Thoracic aorta (tissue), 2 donors: ENCODE data around the gene LRRC36. TPM values are rescaled to one million over a fixed set of nuclear protein-coding genes. Genes with fewer than 3 reads are reported as not detected.
"Not testable (repeated sequence)": the region's sequence is repeated elsewhere in the genome, so short reads cannot be mapped to it uniquely, and the experiment has no call there.

Experiments
- ATAC-seq: fragments of 150-250 bp; one replicate; pipeline ENCODE4 v1.8.0; 2017; ENCODE audit warnings: low read depth; ENCODE audit not compliant: insufficient number of reproducible peaks, low FRiP score
- DNase-seq: peaks from one replicate; pipeline ENCODE4 v3.0.0-alpha.2; 2020; ENCODE audit warnings: low spot score
- H3K27ac ChIP-seq, 2 donors: fragments of 200-600 bp; sonication (generic); 1 replicate in 1 of 2; 2 replicates in 1 of 2; pipeline ENCODE4 v1.5.1; 2016; ENCODE audit warnings: mild to moderate bottlenecking in 2 of 2, moderate library complexity in 2 of 2
- H3K27me3 ChIP-seq: fragments of 200-600 bp; sonication (generic); replicated peaks from 2 replicates; pipeline ENCODE4 v1.6.0; 2016; ENCODE audit warnings: mild to moderate bottlenecking; ENCODE audit not compliant: insufficient read depth
- H3K36me3 ChIP-seq: fragments of 200-600 bp; sonication (generic); one replicate; pipeline ENCODE4 v1.5.1; 2016
- H3K4me1 ChIP-seq, 2 donors: fragments of 200-600 bp; sonication (generic); 1 replicate in 1 of 2; 2 replicates in 1 of 2; pipeline versions ENCODE4 v1.5.1 to v1.6.0; 2016; ENCODE audit warnings: low read depth in 2 of 2, mild to moderate bottlenecking in 1 of 2; ENCODE audit not compliant: control insufficient read depth in 1 of 2
- H3K4me3 ChIP-seq: fragments of 200-600 bp; sonication (generic); 2 replicates; pipeline ENCODE4 v1.5.1; 2016; ENCODE audit warnings: mild to moderate bottlenecking
- H3K9me3 ChIP-seq: fragments of 200-600 bp; sonication (generic); 2 replicates; pipeline ENCODE4 v1.5.1; 2016
- total RNA-seq, 2 donors: library from RNA; depleted of rRNA; stranded (reverse); fragments of >200 nt; gene quantifications; one replicate each; pipeline versions ENCODE4 v1.1.0 to v1.2.3, GENCODE V29; 2016
- TF ChIP-seq, protein P1 (sequence below): fragments of 200-600 bp; sonication (generic); IDR thresholded peaks from one replicate; pipeline ENCODE4 v1.5.1; 2019; ENCODE audit warnings: antibody characterized with exemption

The LRRC36 gene
- total RNA-seq, 2 donors from 2014 or later = not detected

DNA sequence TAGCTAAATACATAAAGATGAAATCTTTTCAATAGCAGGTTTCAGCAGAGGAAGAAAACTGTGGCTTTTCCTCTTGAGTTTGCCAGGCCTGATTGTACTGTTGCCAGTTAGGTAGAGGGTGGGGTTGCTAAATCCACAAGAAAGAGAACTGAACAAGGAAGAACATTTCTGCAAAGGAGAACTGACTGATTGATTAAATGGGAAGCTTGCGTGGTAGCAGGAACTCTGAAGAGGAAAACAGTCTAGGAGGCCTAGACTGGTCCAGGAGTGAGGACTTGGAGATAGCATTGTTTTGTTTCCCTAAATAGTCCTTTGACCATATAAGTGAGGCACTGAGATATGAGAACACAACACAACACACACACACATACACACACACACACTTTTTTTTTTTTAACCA lies 18.8 kb downstream of the LRRC36 start:
- Histone ChIP-seq H3K4me3 (no peak overlapping the region), H3K27ac (no peak overlapping the region), H3K36me3 (no peaks in the 10 kb centered on the region), H3K4me1 (no peaks in the 10 kb centered on the region), H3K9me3 (no peaks in the 10 kb centered on the region), H3K27me3 (no peaks in the 10 kb centered on the region)
- DNase-seq (no peak), ATAC-seq (no peak)
- TF ChIP-seq, protein P1, sequence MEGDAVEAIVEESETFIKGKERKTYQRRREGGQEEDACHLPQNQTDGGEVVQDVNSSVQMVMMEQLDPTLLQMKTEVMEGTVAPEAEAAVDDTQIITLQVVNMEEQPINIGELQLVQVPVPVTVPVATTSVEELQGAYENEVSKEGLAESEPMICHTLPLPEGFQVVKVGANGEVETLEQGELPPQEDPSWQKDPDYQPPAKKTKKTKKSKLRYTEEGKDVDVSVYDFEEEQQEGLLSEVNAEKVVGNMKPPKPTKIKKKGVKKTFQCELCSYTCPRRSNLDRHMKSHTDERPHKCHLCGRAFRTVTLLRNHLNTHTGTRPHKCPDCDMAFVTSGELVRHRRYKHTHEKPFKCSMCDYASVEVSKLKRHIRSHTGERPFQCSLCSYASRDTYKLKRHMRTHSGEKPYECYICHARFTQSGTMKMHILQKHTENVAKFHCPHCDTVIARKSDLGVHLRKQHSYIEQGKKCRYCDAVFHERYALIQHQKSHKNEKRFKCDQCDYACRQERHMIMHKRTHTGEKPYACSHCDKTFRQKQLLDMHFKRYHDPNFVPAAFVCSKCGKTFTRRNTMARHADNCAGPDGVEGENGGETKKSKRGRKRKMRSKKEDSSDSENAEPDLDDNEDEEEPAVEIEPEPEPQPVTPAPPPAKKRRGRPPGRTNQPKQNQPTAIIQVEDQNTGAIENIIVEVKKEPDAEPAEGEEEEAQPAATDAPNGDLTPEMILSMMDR = no peak

DNA sequence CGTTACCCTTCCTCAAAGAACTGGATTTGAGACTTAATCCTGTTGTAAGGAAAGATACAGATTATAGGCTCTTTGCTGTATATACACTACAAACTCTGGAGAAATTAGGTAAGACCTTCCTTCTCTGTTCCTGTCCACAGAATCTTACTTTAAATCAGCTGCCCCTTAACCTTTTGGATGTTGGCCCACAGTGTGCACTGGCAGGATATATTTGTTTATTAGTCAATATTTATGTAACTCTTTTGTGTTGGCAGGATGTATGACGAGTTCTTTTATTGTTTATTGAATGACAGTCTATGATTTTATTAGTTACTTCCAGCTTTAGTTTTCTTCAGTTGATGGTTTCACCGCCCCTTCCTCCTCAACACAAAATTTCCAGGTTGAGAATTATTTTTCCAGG lies 19.7 kb downstream of the LRRC36 start:
- H3K4me3 ChIP-seq = no peak overlapping the region

DNA sequence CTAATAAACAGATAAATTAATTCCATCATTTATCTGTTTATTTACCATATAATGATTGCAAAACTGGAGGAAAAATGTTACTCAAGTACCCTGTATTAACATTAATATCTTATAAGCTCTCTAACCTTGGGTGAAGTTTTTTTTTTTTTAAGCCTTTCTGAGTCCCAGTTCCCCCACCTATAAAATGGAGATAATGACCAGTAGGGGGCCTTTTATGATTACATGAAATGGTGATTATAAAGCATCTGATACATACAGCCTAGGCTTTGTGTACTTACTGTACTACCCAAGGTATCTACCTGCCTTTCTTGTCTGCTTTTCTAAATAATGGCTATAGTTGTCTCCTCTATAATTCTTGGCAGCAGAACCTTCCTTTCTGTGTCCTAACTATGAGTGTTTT lies 22.6 kb downstream of the LRRC36 start:
- Histone ChIP-seq H3K4me1 (no peaks in the 10 kb centered on the region), H3K4me3 (no peak overlapping the region), H3K27ac (no peak overlapping the region), H3K27me3 (no peaks in the 10 kb centered on the region), H3K36me3 (no peaks in the 10 kb centered on the region), H3K9me3 (no peaks in the 10 kb centered on the region)
- no peak for ATAC-seq
- TF ChIP-seq, protein P1 = no peak
- no peak for DNase-seq

More for the DNA sequence above, 19.7 kb downstream of the LRRC36 start:
- ATAC-seq = no peak
- no peak overlapping the region for H3K27ac ChIP-seq
- no peaks in the 10 kb centered on the region for H3K4me1 ChIP-seq
- no peak for DNase-seq
- no peaks in the 10 kb centered on the region for H3K36me3 ChIP-seq
- TF ChIP-seq, protein P1 = no peak
- H3K9me3 ChIP-seq = no peaks in the 10 kb centered on the region
- no peaks in the 10 kb centered on the region for H3K27me3 ChIP-seq

DNA sequence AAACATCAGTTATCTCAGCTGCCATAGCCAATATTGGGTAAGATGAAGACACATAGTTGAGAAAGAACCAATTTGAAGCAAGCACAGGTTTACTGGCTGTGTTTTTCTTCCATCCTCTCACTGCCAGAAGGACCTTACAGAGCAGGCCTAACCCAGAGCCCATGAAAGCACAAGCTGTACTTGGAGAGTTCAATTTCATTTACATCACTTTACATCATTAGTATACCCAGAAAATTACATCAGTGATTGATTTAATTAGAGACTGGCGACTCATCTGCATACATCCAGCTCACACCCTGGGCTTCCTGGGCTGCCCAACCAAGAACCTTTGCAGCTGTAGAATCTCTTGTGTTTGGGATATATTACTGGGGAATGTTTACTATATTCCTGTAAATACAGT lies 23.7 kb downstream of the LRRC36 start:
- Histone ChIP-seq H3K27me3 (no peaks in the 10 kb centered on the region), H3K9me3 (no peaks in the 10 kb centered on the region), H3K4me3 (no peak overlapping the region), H3K27ac (no peak overlapping the region), H3K36me3 (no peaks in the 10 kb centered on the region), H3K4me1 (no peaks in the 10 kb centered on the region)
- no peak for ATAC-seq
- TF ChIP-seq, protein P1 = no peak
- DNase-seq = no peak

DNA sequence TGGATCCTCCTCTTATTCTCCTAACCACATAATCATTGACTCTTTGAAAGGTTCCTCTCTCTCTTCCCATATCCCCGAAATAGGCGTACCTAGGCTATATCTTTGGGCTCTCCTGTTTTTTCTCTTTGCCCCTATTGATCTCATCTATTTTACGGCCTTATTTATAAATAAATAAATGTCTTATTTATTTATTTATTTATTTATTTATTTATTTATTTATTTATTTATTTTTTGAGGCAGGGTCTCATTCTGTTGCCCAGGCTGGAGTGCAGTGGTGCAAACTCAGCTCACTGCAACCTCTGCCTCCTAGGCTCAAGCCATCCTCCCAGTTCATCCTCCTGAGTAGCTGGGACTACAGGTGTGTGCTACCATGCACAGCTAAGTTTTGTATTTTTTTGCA lies 25.8 kb downstream of the LRRC36 start:
- not testable (repeated sequence) for DNase-seq, H3K9me3 ChIP-seq, H3K4me3 ChIP-seq, H3K27ac ChIP-seq, ATAC-seq, H3K27me3 ChIP-seq, H3K4me1 ChIP-seq, H3K36me3 ChIP-seq

DNA sequence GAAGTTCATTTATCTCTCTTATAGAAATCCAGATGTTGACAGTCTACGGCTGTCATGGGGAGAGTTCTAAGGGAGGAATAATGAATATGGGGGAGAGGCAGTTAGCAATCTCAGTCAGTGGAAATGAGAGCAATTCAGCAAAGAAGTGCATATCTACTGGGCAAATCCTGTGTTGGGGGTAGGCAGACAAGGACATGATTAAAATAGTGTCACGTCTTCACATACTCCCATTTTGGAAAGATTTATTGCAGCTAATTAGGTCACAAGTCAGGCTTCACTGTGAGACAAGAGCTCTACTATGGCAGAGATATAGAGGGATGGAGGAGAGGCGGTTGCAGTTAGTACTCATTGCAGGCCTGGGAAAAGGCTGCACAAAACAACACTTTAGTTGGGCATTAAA lies 29.8 kb downstream of the LRRC36 start:
- H3K4me1 ChIP-seq = no peaks in the 10 kb centered on the region
- DNase-seq = no peak
- H3K4me3 ChIP-seq = no peak overlapping the region
- no peak for ATAC-seq
- H3K27ac ChIP-seq = no peak overlapping the region
- H3K27me3 ChIP-seq = no peaks in the 10 kb centered on the region
- no peaks in the 10 kb centered on the region for H3K36me3 ChIP-seq
- H3K9me3 ChIP-seq = no peaks in the 10 kb centered on the region
- TF ChIP-seq, protein P1 = no peak
